PC-3 (cell line): Measurements from ENCODE around the gene LPCAT2. TPM values are rescaled to one million over a fixed set of nuclear protein-coding genes. Genes with fewer than 3 reads are reported as not detected.

Experiments used
- ATAC-seq: fragments of 200-7000 bp; cut with Tn5 transposase; 2 replicates; pipeline ENCODE4 v1.9.1; 2020; ENCODE audit warnings: mild to moderate bottlenecking, moderate library complexity
- BruUV-seq: library from RNA; stranded (reverse); fragments of 400-500 nt; replicated peaks from 2 replicates; lab custom pipeline; 2021; lab: Mats Ljungman, UMichigan
- CTCF ChIA-PET: fragments of 300-600 bp; sonication (Branson Sonifier 250); formaldehyde crosslinking; loops from one replicate; lab custom pipeline; 2022; ENCODE audit warnings: antibody characterized with exemption; lab: Charles Lee
- POLR2A ChIA-PET: fragments of 300-600 bp; sonication (Branson Sonifier 250); formaldehyde crosslinking; loops from one replicate; lab custom pipeline; 2022; ENCODE audit warnings: antibody characterized with exemption; ENCODE audit not compliant: unreplicated experiment; lab: Charles Lee
- DNase-seq: peaks from one replicate; pipeline ENCODE4 v3.0.0-alpha.2; 2015
- H2AFZ ChIP-seq: fragments of 300-600 bp; sonication (generic); 2 replicates; pipeline ENCODE4 v1.6.0; 2016; ENCODE audit warnings: antibody characterized with exemption, low read length
- H3F3A ChIP-seq: fragments of 300-600 bp; sonication (generic); one replicate; pipeline ENCODE4 v1.6.0; 2017; ENCODE audit warnings: antibody characterized with exemption, low read length, control low read depth, mild to moderate bottlenecking; ENCODE audit not compliant: unreplicated experiment
- H3K27ac ChIP-seq: fragments of 300-600 bp; sonication (generic); 2 replicates; pipeline ENCODE4 v1.5.1; 2016; ENCODE audit warnings: mild to moderate bottlenecking, low read length
- H3K27me3 ChIP-seq: fragments of 300-600 bp; sonication (generic); 2 replicates; pipeline ENCODE4 v1.6.1; 2016; ENCODE audit warnings: low read length, mixed read lengths
- H3K36me3 ChIP-seq: fragments of 300-600 bp; sonication (generic); 2 replicates; pipeline ENCODE4 v1.6.1; 2016; ENCODE audit warnings: low read depth, mixed run types, low read length, mixed read lengths
- H3K4me1 ChIP-seq: fragments of 300-600 bp; sonication (generic); 2 replicates; pipeline ENCODE4 v1.5.1; 2016; ENCODE audit warnings: low read length; ENCODE audit not compliant: insufficient read depth
- H3K4me2 ChIP-seq: fragments of 300-600 bp; sonication (generic); 2 replicates; pipeline ENCODE4 v1.6.0; 2016; ENCODE audit warnings: low read length
- H3K4me3 ChIP-seq: fragments of 300-600 bp; sonication (generic); 2 replicates; pipeline ENCODE4 v1.5.1; 2016; ENCODE audit warnings: mild to moderate bottlenecking, low read length, mixed read lengths
- H3K79me2 ChIP-seq: fragments of 300-600 bp; sonication (generic); 2 replicates; pipeline ENCODE4 v1.6.1; 2017; ENCODE audit warnings: low read length, mixed read lengths
- H3K9ac ChIP-seq: fragments of 300-600 bp; sonication (generic); 2 replicates; pipeline ENCODE4 v1.6.0; 2016; ENCODE audit warnings: mild to moderate bottlenecking, low read length
- H3K9me2 ChIP-seq: fragments of 300-600 bp; sonication (generic); replicated peaks from 2 replicates; pipeline ENCODE4 v1.6.1; 2016; ENCODE audit warnings: mixed run types, low read length, mixed read lengths
- H3K9me3 ChIP-seq: fragments of 300-600 bp; sonication (generic); 2 replicates; pipeline ENCODE4 v1.6.1; 2016; ENCODE audit warnings: low read length, mixed read lengths
- H4K20me1 ChIP-seq: fragments of 300-600 bp; sonication (generic); 2 replicates; pipeline ENCODE4 v1.6.1; 2016; ENCODE audit warnings: low read length, mixed read lengths
- EZH2 ChIP-seq: fragments of 300-600 bp; sonication (generic); IDR thresholded peaks from one replicate; pipeline ENCODE4 v1.6.1; 2017; ENCODE audit warnings: antibody characterized with exemption, mild to moderate bottlenecking, low read length; ENCODE audit not compliant: unreplicated experiment
- EZH2phosphoT487 ChIP-seq: fragments of 300-600 bp; sonication (generic); IDR thresholded peaks from 2 replicates; pipeline ENCODE4 v1.6.1; 2018; ENCODE audit warnings: mild to moderate bottlenecking, antibody characterized with exemption, low read length, borderline replicate concordance
- intact Hi-C: fragments of 100-400 bp; cut with micrococcal nuclease; formaldehyde crosslinking; loops from 2 replicates; pipeline ENCODE4 v1.9.0; 2023
- total RNA-seq: library from RNA; depleted of rRNA; stranded (reverse); fragments of >200 nt; gene quantifications from 2 replicates; pipeline ENCODE4 v1.2.3, GENCODE V29; 2014
- TF ChIP-seq, protein P1 (sequence below): fragments of 300-600 bp; sonication (generic); conservative IDR thresholded peaks from 2 replicates; pipeline ENCODE4 v1.5.1; 2017; ENCODE audit warnings: antibody characterized with exemption, low read depth, mild to moderate bottlenecking, low read length

LPCAT2 gene
- total RNA-seq, 1 experiment from 2014 or later = 8.0 TPM

DNA sequence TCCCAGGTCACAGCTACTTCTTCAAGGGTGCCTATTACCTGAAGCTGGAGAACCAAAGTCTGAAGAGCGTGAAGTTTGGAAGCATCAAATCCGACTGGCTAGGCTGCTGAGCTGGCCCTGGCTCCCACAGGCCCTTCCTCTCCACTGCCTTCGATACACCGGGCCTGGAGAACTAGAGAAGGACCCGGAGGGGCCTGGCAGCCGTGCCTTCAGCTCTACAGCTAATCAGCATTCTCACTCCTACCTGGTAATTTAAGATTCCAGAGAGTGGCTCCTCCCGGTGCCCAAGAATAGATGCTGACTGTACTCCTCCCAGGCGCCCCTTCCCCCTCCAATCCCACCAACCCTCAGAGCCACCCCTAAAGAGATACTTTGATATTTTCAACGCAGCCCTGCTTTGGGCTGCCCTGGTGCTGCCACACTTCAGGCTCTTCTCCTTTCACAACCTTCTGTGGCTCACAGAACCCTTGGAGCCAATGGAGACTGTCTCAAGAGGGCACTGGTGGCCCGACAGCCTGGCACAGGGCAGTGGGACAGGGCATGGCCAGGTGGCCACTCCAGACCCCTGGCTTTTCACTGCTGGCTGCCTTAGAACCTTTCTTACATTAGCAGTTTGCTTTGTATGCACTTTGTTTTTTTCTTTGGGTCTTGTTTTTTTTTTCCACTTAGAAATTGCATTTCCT, 3.4 kb upstream of the LPCAT2 start:
- H3K4me3 ChIP-seq = no peak overlapping the region
- ChIA-PET CTCF (no interaction called here), POLR2A (no interaction called here)
- no peak for ATAC-seq
- no peaks in the 10 kb centered on the region for H3K27me3 ChIP-seq
- H3F3A ChIP-seq = no peaks in the 10 kb centered on the region
- H4K20me1 ChIP-seq = no peaks in the 10 kb centered on the region
- H3K79me2 ChIP-seq = peaks cover 6% of the 10 kb centered on the region; the same call in 1 of the 2 replicates
- H3K4me2 ChIP-seq = no peak overlapping the region
- intact Hi-C loops = no loop called here
- no peak overlapping the region for H3K27ac ChIP-seq
- BruUV-seq = no TSS peak
- no peaks in the 10 kb centered on the region for H3K9me2 ChIP-seq
- TF ChIP-seq EZH2phosphoT487 = no peak
- TF ChIP-seq EZH2 = no peak
- TF ChIP-seq, protein P1, sequence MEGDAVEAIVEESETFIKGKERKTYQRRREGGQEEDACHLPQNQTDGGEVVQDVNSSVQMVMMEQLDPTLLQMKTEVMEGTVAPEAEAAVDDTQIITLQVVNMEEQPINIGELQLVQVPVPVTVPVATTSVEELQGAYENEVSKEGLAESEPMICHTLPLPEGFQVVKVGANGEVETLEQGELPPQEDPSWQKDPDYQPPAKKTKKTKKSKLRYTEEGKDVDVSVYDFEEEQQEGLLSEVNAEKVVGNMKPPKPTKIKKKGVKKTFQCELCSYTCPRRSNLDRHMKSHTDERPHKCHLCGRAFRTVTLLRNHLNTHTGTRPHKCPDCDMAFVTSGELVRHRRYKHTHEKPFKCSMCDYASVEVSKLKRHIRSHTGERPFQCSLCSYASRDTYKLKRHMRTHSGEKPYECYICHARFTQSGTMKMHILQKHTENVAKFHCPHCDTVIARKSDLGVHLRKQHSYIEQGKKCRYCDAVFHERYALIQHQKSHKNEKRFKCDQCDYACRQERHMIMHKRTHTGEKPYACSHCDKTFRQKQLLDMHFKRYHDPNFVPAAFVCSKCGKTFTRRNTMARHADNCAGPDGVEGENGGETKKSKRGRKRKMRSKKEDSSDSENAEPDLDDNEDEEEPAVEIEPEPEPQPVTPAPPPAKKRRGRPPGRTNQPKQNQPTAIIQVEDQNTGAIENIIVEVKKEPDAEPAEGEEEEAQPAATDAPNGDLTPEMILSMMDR = no peak
- peaks cover 30% of the 10 kb centered on the region for H3K4me1 ChIP-seq
- H2AFZ ChIP-seq = no peak overlapping the region
- H3K9me3 ChIP-seq = no peaks in the 10 kb centered on the region
- H3K36me3 ChIP-seq = no peaks in the 10 kb centered on the region
- H3K9ac ChIP-seq = no peak overlapping the region
- DNase-seq = no peak

GRCh38 chr16:55506083-55506482, 2.8 kb upstream of the LPCAT2 start:
- peaks cover 10% of the 10 kb centered on the region; the same call in 1 of the 2 replicates for H3K79me2 ChIP-seq
- intact Hi-C loops = no loop called here
- no TSS peak for BruUV-seq
- no peaks in the 10 kb centered on the region for H3K36me3 ChIP-seq
- H3K9me2 ChIP-seq = no peaks in the 10 kb centered on the region
- no peak for TF ChIP-seq EZH2
- no peak for TF ChIP-seq EZH2phosphoT487
- no peak overlapping the region for H3K4me2 ChIP-seq
- no peak overlapping the region for H2AFZ ChIP-seq
- no peak overlapping the region for H3K9ac ChIP-seq
- H3K4me1 ChIP-seq = peaks cover 24% of the 10 kb centered on the region
- H3K9me3 ChIP-seq = no peaks in the 10 kb centered on the region
- H4K20me1 ChIP-seq = no peaks in the 10 kb centered on the region
- no peak overlapping the region for H3K4me3 ChIP-seq
- H3K27ac ChIP-seq = no peak overlapping the region
- ChIA-PET CTCF (no interaction called here), POLR2A (no interaction called here)
- no peaks in the 10 kb centered on the region for H3K27me3 ChIP-seq
- DNase-seq = no peak
- no peaks in the 10 kb centered on the region for H3F3A ChIP-seq
- no peak for ATAC-seq

GRCh38 chr16:55506708-55507107, 2.2 kb upstream of the LPCAT2 start:
- intact Hi-C loops = no loop called here
- no peaks in the 10 kb centered on the region for H3K9me3 ChIP-seq
- H3K27me3 ChIP-seq = no peaks in the 10 kb centered on the region
- no peak for DNase-seq
- H2AFZ ChIP-seq = no peak overlapping the region
- no peaks in the 10 kb centered on the region for H3F3A ChIP-seq
- H3K4me3 ChIP-seq = no peak overlapping the region
- TF ChIP-seq EZH2 (no peak), EZH2phosphoT487 (no peak)
- TF ChIP-seq, protein P1 = no peak
- BruUV-seq = no TSS peak
- H3K9me2 ChIP-seq = no peaks in the 10 kb centered on the region
- ChIA-PET POLR2A (no interaction called here), CTCF (no interaction called here)
- peaks cover 18% of the 10 kb centered on the region for H3K4me1 ChIP-seq
- no peaks in the 10 kb centered on the region for H4K20me1 ChIP-seq
- peaks cover 14% of the 10 kb centered on the region; the same call in 1 of the 2 replicates for H3K79me2 ChIP-seq
- H3K4me2 ChIP-seq = no peak overlapping the region
- no peak overlapping the region for H3K9ac ChIP-seq
- no peaks in the 10 kb centered on the region for H3K36me3 ChIP-seq
- no peak for ATAC-seq
- H3K27ac ChIP-seq = no peak overlapping the region
